Middle frontal gyrus (tissue), 1 donor: ENCODE data around the gene INPP5D.
"Not testable (repeated sequence)": the region's sequence is repeated elsewhere in the genome, so short reads cannot be mapped to it uniquely, and the experiment has no call there.

ENCODE experiments used
- DNase-seq: peaks from one replicate; pipeline ENCODE4 v3.0.0-alpha.2; 2015; ENCODE audit warnings: low spot score; ENCODE audit errors: extremely low spot score

The INPP5D gene

DNA sequence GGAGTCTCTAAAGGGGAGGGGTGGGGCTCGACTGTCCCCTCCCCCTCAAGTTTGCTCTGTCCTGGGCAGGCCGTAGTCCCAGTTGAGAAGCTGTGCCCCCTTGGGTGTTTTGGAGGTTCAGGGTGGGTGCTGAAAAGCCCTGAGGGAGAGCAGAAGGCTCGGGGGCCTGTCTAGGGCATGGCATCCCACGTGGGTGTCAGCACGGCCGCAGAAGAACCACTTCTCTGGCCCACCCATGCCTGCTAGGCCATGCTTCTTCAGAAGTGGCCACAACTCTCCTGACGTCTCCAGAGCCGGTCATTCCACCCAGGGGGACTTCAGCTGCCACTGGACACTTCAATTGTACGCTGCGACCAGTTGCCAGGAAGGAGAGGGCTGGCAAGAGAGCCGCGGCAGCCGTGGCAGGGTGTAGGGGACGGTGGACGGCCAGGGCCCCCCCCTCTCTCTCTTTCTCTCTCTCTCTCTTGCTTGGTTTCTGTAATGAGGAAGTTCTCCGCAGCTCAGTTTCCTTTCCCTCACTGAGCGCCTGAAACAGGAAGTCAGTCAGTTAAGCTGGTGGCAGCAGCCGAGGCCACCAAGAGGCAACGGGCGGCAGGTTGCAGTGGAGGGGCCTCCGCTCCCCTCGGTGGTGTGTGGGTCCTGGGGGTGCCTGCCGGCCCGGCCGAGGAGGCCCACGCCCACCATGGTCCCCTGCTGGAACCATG, at the start of gene INPP5D:
Gene INPP5D (plus strand): TSS at position 546 of the 704 bp plus-strand sequence. CDS start 137 bp downstream, at position 683.
- no peak for DNase-seq

DNA sequence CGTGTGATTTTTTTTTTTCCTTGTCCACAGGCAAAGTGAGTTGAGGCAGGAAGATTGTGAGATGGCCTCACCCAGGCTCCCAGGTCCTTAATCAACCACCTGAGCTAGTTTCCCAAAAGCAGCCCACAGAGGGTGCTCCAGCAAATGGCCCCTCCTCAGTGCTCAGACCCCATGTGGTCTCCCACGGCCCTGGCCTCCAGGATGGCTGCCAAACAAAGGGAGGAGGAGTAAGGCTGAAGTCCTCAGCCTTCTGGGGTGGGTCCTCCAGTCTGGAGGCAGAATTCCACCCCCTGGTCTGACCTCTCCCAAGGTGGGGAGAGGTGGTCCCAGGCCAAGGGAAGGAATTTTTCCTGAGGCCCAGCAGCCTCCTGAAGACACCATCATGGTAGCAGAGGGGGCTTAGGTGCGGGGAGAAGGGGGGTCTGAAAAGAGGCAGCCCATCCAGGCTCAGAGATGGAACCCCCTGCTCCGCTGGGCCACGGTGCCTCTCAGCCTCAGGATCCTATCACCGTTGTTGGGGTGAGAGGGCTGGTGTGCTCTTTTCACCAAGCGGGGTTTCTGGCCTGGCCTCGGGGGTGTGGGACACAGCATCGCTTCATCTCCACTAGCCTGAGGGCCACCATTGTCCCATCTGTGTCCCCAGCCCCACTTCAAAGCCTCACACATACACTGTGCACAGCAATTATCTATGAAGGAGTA, 49.4 kb upstream of the INPP5D start:
- DNase-seq: no peak

DNA sequence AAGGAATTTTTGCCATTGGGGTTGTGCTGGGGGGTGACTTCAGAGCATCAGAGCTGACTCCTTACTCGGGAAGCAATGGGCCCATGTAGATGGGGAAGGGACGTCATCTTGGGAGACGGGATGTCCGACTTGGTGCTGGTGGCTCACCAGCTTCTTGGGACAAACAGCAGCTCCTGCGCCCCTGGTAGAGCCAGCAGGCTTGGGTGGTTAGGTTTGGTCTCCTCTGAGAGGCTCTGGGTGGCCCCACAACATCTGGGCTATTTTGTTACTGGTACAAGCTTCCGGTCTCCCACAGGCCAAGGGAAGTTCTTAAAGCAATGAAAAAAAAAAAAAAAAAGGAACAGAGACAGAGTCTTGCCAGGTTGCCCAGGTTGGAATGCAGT, 48.9 kb upstream of the INPP5D start:
- DNase-seq: no peak

DNA sequence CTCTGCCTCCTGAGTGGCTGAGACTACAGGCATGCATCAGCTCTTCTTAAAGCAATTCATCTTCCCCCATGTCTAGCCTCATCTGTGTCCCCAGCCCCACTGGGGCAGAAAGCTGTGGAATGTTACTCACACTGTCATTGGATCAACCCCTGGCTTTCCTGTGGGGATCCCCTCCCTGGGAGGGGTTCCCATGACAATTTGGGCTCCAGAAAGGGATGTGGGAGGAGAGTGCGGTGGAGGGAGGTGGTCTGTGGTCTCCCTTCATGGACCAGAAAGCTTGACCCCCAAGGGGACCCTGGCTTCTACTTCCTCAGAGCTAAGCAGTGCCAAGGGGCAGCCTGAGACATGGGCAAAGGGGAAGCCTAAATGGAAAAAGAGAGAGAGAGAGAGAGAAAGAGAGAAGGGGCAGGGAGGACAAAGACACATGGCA, 48.4 kb upstream of the INPP5D start:
- no peak for DNase-seq

DNA sequence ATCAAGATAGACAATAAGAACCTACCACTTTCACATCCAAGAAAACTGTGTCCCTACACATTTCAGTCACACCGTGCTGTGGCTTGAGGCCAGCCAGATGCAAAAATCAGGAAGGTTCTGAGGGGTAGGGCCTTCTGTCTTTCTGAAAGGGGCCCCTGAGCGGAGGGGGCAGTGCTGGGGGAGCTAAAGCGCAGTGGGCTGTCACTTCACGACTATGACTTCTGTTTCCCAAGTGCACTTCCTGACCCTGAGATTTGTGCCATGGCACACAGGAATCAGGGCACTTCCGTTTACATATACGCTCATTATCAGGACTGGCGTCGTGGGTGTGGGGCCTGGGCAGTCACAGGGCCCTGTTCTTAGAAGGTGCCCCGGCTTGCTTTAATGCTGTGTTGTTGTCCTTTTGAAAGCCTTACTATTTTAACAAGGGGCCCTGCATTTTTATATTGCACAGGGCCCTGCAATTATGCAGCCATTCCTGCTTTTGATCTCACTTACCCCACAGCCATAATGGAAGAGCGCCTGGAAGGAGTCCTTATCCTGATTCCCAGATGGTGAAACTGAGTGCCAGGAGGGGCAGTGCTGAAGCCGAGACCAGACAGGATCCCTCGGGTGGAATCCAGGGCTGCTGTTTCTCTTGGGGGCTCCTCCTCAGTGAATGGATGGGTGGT, 47.7 kb upstream of the INPP5D start:
- DNase-seq: no peak

DNA sequence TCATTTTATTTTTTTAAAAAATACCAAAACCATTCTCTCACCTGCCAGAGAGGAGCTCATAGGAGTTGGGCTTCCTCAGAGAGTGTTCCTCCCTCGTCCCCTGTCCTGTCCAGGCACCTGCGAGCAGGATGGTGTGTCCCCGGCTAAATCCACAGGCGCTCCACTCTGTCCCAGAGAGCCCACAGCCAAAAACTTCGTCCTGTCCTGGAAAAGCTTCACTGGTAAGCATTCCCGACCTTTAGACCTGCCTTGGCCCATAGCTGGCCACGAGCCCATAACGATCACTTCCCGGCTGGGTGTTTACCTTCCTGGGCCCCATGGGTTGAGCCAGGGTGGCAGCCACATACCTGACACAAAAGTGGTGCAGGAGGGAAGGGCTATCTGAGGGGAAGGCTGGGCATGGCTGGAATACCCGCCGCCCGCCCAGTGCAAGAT, 47.1 kb upstream of the INPP5D start, which contains the start of gene NGEF:
Gene NGEF (minus strand): TSS at position 230 of the 435 bp plus-strand sequence. CDS start 38,366 bp downstream, outside the sequence.
- DNase-seq: no peak

DNA sequence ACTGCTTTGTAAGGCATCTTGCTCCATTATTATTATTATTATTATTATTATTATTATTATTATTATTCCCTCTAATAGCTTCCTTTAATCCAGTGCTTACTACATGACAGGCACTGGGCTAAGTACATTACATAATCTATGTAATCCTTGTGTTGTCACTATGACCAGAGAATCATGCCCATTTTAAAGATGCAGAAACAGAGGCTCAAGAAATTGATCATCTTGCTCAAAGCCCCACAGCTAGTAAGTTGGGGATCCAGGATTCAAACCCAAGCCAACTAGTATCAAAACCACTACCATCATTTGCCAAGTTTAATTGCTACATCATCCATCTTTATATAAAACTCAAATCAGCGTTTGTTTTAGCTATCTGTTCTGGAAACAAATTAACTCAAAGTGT, 46.5 kb upstream of the INPP5D start:
- DNase-seq: no peak

DNA sequence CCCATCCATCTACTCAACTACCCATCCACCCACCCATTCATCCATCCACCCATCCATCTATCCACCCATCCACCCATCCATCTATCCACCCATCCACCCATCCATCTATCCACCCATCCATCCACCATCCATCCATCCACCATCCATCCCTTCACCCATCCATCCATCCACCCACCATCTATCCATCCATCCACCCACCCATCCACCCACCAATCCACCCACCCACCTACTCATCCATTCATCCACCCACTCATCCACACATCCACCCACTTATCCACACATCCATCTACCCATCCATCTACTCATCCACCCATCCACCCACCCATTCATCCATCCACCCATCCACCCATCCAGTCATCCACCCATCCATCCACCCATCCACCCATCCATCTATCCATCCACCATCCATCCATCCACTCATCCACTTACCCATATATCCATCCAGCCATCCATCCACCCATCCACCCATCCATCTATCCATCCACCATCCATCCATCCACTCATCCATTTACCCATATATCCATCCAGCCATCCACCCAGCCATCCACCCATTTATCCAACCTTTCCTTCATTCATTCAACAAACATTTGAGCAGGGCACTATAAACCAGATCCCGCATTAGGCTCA, 45.0 kb upstream of the INPP5D start:
- DNase-seq: no peak

DNA sequence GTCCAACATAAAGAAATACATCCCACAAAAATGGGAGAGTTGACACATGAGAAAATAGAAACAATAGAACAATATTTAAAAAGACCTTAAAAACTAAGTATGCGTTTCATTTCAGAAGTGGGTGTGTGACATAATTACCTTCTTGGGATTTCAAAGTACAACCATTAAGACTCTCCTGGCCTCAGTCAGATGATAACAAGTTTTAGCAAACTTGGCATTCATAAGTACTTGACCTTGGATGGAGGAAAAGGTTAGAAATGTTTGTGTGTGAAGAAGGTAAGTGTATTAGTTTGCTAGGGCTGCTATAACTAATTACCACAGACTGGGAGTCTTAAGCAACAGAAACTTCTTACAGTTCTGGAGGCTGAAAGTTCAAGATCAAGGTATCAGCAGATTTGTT, 42.2 kb upstream of the INPP5D start:
- no peak for DNase-seq

DNA sequence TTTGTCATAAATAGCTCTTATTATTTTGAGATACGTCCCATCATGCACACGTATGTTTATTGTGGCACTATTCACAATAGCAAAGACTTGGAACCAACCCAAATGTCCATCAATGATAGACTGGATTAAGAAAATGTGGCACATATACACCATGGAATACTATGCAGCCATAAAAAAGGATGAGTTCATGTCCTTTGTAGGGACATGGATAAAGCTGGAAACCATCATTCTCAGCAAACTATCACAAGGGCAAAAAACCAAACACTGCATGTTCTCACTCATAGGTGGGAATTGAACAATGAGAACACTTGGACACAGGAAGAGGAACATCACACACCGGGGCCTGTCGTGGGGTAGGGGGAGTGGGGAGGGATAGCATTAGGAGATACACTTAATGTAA, 40.5 kb upstream of the INPP5D start:
- not testable (repeated sequence) for DNase-seq

DNA sequence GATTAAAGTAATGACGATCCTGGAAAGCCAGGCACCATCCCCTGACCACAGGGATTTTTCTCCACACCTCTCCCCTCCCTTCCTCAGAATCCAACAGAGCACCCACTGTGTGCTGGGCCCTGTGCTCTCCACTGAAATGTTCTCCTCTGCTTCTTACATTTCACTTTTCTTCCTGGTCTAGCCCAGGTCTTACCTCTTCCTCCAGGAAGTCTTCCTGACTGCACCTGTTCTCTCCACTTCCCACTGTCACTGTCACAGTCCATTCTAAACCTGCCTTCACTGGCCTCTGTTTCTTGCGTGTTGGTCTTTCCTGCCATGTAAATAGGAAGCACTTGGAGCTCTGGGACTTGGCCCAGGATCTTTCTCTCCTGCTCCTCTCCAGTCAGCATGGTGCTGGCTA, 39.7 kb upstream of the INPP5D start:
- DNase-seq: no peak

DNA sequence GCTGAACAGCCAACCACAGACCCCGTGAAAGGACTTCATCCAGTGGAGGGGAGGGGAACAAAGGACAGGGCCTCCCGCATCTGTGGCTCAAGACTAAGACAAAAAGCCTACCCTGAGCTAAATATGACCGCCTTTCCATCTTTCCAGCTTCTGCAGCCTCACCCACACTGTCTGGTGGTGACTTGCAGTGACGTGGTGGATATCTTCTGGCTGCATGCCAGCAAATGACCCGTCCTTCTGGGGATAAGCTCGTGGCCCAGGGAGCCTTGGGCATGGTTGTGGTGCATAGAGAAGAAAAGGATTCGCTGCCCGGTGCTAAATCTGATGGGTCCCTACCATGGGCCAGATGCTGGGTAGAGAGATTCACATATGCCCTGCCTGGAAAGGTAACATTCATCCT, 38.4 kb upstream of the INPP5D start:
- DNase-seq: no peak

DNA sequence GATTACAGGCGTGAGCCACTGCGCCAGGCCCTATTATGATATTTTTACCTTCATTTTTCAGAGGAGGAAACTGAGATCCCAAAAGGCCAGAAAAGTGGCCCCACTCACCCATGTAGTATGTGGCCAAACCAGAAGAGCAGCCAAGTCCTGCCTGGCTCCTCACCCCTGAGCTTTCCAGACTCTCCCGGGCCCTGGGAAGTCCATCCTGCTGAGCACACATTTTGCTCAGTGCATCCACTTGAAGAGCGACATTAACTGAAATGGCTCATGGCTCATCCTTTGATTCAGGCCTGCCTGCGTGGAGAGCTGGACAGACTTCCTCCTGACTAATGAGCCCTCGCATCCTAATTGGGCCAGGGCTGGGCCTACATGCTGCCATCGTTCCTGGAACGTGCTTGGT, 37.6 kb upstream of the INPP5D start:
- no peak for DNase-seq

DNA sequence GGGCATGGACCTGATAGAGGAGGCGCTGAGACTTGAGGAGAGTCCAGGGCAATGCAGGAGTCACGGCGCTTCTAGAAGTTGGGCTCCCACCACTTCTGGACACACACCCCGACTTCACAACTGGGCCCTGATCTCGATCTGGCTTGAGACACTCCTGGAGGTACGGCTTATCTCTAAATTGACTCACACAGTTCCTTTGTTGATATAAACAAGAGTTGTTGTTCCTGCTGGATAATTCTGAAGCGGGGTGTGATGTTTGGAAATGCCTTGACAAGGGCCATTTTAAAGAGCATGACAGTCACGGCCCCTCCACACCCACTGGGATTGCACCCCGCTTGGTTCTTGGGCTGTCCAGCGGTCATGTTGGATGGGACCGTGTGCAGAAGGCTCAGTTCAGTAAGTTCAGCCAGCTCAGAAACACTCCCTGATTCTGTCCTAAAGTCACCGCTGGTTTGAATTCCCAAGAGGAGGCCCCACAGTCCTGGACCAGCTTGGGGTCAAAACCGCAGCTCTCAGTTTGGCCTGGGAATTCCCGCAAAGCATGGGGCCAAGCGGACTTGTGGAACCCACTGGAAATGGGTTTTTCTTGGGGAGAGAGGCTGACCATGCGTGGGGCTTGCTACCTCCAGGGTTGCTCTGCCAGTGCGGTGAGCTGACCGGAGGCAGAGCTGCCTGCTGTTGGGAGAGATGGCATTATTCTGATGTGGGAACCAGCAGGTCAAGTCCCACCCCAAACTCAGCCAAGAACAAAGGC, 37.0 kb upstream of the INPP5D start:
- DNase-seq: no peak

DNA sequence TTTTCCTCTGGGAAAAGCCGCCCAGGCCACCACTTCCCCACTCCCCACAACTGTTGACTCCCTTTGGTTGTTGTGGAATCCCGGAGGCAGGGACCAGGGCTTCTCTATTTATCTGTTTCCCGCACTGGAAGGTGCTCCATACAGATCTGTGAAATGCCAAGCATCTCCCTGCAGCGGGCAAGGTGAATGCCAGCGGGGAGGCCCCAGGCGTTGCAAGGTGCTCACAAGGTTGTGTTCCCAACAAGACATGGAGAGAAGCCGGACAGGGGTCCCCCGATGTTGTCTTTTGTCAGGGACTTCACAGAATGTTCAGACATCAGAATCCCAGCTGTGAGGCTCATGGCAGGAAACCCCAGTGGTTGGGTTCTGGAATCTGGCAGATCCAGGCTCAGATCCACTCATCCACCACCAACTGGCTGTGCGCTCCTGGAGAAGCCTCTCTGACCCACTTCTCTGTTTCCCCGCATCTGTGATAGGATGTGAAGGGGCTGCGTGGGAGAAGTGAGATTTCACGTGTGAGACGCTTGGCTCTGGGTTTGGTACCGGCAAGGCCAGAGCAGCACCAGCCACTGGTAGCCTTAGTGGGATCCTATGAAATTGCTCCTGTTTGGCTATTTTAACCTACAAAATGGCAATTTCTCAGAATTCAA, 36.3 kb upstream of the INPP5D start:
- no peak for DNase-seq

DNA sequence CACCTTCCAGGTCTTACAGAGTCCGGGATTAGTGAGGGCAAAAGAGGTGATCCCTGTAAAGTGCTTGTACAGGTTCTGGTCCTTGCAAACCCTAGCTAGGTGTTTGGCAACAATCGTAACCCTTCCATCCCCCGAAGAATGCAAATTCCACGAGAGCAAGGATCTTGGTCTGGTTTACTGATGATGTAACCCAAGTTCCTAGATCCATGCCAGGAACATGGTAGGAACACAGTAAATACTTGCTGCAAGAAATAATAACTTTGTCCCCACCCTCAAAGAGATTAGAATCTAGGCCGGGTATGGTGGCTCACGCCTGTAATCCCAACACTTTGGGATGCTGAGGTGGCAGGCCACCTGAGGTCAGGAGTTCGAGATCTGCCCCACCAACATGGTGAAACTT, 34.4 kb upstream of the INPP5D start:
- DNase-seq: no peak

DNA sequence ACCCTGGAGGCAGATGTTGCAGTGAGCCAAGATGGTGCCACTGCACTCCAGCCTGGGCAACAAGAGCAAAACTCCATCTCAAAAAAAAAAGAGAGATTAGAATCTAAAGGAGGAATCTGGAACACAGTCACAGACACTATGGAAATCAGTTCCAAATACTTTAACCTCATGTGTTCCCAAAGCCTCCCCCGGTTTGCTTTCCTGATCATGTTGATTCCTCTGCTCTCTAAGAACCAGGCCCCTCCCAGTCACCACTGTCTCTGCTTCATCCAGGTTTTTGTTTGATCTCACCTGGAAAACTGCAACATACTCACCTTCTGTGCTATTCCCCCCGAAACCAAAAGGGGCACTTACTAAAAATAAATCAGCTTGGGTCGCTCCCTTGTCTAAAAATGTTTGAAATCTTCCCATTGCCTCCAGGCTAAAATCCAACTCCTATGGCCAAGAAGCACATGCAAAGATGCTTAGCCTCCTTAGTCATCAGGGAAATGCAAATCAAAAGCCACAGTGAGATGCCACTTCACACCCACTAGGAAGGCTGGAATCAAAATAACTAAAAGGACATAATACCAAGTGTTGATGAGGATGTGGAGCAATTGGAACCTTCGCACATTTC, 33.8 kb upstream of the INPP5D start:
- DNase-seq: no peak

DNA sequence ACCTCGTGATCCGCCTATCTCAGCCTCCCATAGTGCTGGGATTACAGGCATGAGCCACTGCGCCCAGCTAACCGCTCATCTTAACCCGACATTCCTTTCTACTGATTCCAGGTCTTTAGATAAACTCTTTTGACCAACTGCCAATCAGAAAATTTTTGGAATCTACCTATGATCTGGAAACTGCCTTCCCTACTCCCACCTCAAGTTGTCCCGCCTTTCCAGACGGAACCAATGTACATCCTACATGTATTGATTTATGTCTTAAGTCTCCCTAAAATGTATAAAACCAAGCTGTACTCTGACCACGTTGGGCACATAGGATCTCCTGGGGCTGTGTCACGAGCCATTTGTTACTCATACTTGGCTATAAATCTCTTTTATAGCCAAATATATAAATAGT, 30.8 kb upstream of the INPP5D start:
- no peak for DNase-seq

DNA sequence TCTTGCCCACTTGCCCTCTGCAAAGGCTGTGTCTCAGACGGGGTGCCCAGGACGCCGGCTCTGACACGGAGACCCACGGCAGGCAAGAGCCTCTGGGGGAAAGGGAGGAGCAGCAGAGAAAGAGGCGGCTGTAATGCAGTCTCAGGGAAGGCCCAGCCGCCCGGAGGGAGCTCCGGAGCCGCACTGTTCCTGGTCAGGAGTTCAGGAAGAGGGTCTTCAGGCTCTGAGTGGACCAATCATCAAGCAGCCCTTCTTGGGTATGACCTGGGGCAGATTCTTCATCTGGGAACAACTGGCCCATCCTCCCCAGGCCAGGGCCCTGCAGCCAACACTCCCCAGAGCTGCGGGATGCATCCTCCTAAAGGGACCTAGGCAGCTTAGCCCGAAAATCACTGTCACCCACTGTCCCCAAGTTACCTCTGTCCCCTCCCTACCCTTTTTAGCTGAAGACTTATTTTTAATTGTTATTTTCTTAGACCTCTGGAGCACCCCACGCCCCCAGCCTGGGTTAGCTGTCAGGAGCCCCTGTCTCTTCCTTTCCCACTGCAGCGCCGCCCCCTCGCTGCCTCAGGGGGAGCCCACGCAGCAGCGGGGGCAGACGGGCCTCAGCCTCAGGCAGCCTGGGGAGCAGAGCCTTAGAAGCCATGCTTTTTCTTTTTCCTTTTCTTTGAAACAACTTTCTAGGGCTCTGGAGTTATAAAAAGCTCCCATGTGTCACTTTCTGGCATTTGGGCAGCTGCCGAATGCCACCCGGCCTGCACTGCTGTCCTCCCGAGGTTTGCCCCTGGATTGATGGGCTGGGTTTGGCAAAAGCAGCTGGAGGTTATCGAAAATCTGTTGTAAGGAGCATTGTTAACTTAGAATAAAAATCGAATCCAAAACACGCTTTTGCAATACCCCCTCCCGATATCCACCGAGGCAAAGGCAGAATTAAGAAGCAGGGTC, 28.3 kb upstream of the INPP5D start:
- no peak for DNase-seq
